ENCODE measurements around the gene FCRL6. TPM values are rescaled to one million over a fixed set of nuclear protein-coding genes. Genes with fewer than 3 reads are reported as not detected.

The FCRL6 gene
- total and polyA plus RNA-seq, 2 of the 13 experiments (the other 11 are each of a cell fraction or from before 2014, with no cell fraction given), result not detected

GRCh38 chr1:159771127-159771895 is 30.8 kb upstream of the FCRL6 start (continued):
- TF ChIP-seq PCBP1 (IDR thresholded peaks at IDR 0.05; ENCODE audit: borderline replicate concordance, low read depth, low read length) (no peak), PPARG (CRISPR knock-in tag; conservative IDR thresholded peaks at IDR 0.05) (no peak), ZFP37 (CRISPR knock-in tag; IDR thresholded peaks at IDR 0.05; ENCODE audit: borderline replicate concordance) (no peak), HMG20B (CRISPR knock-in tag; conservative IDR thresholded peaks at IDR 0.05) (no peak), SIX4 (CRISPR knock-in tag; IDR thresholded peaks at IDR 0.05) (no peak), ZC3H13 (CRISPR knock-in tag; IDR thresholded peaks at IDR 0.05) (no peak), E2F2 (CRISPR knock-in tag; IDR thresholded peaks at IDR 0.05; ENCODE audit: borderline replicate concordance) (no peak), ZNF678 (CRISPR knock-in tag; IDR thresholded peaks at IDR 0.05) (no peak), RNF219 (CRISPR knock-in tag; IDR thresholded peaks at IDR 0.05) (no peak)

- no peak overlapping the region for H3K4me3 ChIP-seq (replicated peaks in 1 of 3; ENCODE audit: insufficient read depth in 1 of 3, low read depth in 2 of 3, low read length in 3 of 3)
- H3K4me1 ChIP-seq (ENCODE audit: insufficient read depth, low read length), result no peaks in the 10 kb centered on the region
- H3K9me3 ChIP-seq (ENCODE audit: low read length), result no peaks in the 10 kb centered on the region
- POLR2A ChIA-PET, result no interaction called here
- DNase-seq (ENCODE audit: low spot score), result no peak
- H2AFZ ChIP-seq (ENCODE audit: low read length), result no peak overlapping the region
- no peaks in the 10 kb centered on the region for H4K20me1 ChIP-seq (ENCODE audit: insufficient read depth, low read length)
- WGBS (ENCODE audit: low lambda C conversion rate), result 9% methylated on average over 2 of the region's 2 CpGs
- no TSS peak for BruUV-seq (replicated peaks)
- H3K4me2 ChIP-seq (ENCODE audit: low read depth, low read length), result no peak overlapping the region
- no peak overlapping the region for H3K9ac ChIP-seq (ENCODE audit: insufficient read depth, low read depth, low read length)
- H3K36me3 ChIP-seq (replicated peaks in 1 of 2; ENCODE audit: control insufficient read depth in 1 of 2, insufficient read depth in 2 of 2, low read length in 2 of 2), result no peaks in the 10 kb centered on the region
- no peak overlapping the region for H3K27ac ChIP-seq (ENCODE audit: extremely low read length, insufficient read depth, low read length)
- no peaks in the 10 kb centered on the region for H3K27me3 ChIP-seq (ENCODE audit: control insufficient read depth in 1 of 2, insufficient read depth in 2 of 2, low read length in 2 of 2)
- H3K79me2 ChIP-seq (ENCODE audit: insufficient read depth, low read length), result no peaks in the 10 kb centered on the region
- TF ChIP-seq MLLT10 (CRISPR knock-in tag; IDR thresholded peaks at IDR 0.05) (no peak), SMAD9 (CRISPR knock-in tag; IDR thresholded peaks at IDR 0.05) (no peak)
- ATAC-seq, result no peak
- CTCF ChIA-PET (ENCODE audit: low intra/inter-chr PET ratio, low total read pairs), result no interaction called here
- intact Hi-C loops (cut with micrococcal nuclease; ENCODE audit: unreplicated experiment), result no loop called here
- in situ Hi-C loops (cut with HindIII; ENCODE audit: extremely low pct_ligation_motif_present, low pct_unique_long_range_greater_than_20kb), result no loop called here
- no peak for FAIRE-seq
These were observed 27.7 kb upstream of the FCRL6 start for GRCh38 chr1:159774465-159774864.

Data from HepG2 (cell line).